ENCODE measurements around the gene DOCK2. TPM values are rescaled to one million over a fixed set of nuclear protein-coding genes. Genes with fewer than 3 reads are reported as not detected.

DOCK2 gene
- total RNA-seq, 6 donors from 2014 or later = 46.7 to 150 (median 73.8) TPM

DNA sequence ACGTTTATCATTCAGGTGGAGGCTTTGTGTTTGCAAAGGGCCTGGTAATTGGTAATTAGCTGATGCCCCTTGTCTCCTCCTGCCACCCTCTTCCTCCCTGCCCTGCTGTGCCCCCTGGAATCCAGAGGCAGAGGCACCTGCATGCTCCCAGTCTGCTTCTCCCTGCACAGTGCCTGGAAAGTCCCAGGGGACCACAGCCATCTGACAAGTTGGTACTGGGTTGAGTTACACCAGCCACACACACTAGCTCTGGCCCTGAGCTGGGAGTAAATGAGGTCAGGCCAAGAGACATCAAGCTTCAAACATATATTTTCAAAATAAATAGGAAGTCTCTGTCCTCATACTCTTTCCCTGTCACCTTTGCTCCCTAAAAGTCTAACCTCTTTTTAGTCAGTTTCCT is 286.9 kb downstream of the DOCK2 start:
- TF ChIP-seq EP300 (IDR thresholded peaks at IDR 0.05) (no peak), POLR2AphosphoS5 (IDR thresholded peaks at IDR 0.05) (no peak), POLR2A (IDR thresholded peaks at IDR 0.05) (no peak)
- TF ChIP-seq, protein P1, sequence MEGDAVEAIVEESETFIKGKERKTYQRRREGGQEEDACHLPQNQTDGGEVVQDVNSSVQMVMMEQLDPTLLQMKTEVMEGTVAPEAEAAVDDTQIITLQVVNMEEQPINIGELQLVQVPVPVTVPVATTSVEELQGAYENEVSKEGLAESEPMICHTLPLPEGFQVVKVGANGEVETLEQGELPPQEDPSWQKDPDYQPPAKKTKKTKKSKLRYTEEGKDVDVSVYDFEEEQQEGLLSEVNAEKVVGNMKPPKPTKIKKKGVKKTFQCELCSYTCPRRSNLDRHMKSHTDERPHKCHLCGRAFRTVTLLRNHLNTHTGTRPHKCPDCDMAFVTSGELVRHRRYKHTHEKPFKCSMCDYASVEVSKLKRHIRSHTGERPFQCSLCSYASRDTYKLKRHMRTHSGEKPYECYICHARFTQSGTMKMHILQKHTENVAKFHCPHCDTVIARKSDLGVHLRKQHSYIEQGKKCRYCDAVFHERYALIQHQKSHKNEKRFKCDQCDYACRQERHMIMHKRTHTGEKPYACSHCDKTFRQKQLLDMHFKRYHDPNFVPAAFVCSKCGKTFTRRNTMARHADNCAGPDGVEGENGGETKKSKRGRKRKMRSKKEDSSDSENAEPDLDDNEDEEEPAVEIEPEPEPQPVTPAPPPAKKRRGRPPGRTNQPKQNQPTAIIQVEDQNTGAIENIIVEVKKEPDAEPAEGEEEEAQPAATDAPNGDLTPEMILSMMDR (IDR thresholded peaks at IDR 0.05) = no peak
- no peak overlapping the region for H3K27ac ChIP-seq
- 88 to 93% methylated on average over 1 of the region's 1 CpG for WGBS, 2 donors

DNA sequence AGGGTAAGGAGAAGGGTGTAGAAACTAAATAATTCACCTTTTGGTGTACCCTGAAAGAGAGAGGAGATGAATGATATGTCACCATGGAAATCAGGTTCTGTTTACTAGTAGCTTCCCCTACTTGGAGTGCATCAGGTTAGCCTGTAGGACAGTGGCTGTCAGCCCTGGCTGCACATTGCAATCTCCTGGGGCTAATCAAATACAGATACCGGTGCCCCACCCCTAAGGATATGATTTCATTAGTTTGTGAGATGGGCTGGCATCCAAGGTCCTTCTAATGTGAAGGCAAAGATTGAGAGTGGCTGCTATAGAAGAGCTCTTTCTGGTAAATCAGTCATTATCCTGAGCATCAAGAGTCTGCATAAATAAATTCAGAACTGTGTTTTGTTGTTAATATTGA is 296.1 kb downstream of the DOCK2 start:
- 17 to 35% methylated on average over 1 of the region's 1 CpG for WGBS, 2 donors
- no peak overlapping the region for H3K27ac ChIP-seq
- TF ChIP-seq POLR2AphosphoS5 (IDR thresholded peaks at IDR 0.05) (no peak), EP300 (IDR thresholded peaks at IDR 0.05) (no peak), POLR2A (IDR thresholded peaks at IDR 0.05) (no peak)
- TF ChIP-seq, protein P1 (IDR thresholded peaks at IDR 0.05) = no peak
- DNase-seq (no peak), ATAC-seq (ENCODE audit: low FRiP score in 2 of 2) (no peak)
- H3K36me3 ChIP-seq = no peaks in the 10 kb centered on the region
- no peaks in the 10 kb centered on the region for H3K27me3 ChIP-seq
- no peak overlapping the region for H3K4me3 ChIP-seq
- no peaks in the 10 kb centered on the region for H3K9me3 ChIP-seq
- no peaks in the 10 kb centered on the region for H3K4me1 ChIP-seq

More for the DNA sequence above, 286.9 kb downstream of the DOCK2 start:
- H3K27me3 ChIP-seq = no peaks in the 10 kb centered on the region
- H3K4me1 ChIP-seq = no peaks in the 10 kb centered on the region
- no peak overlapping the region for H3K4me3 ChIP-seq
- DNase-seq (no peak), ATAC-seq (ENCODE audit: low FRiP score in 2 of 2) (no peak)
- no peaks in the 10 kb centered on the region for H3K36me3 ChIP-seq
- H3K9me3 ChIP-seq = no peaks in the 10 kb centered on the region

DNA sequence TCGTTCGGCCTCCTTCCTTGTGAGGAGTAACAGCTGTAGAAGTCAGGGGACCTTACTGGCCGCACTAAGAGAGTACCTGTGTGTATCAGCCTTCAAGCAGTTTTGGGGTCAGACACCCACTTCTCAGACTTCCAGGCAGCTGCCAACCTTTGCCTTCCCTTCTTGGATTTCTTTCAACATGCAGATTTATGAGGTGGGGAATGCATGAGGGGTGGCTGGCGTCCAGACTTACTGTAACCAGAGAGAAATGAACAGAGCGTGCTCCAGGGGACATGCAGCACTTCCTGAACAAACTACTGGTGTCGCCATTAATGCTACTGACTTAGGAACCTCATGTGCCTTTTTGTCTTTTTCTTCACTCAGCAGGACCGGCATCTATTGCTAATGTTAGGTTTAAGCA is 296.5 kb downstream of the DOCK2 start:
- DNase-seq = no peak
- Histone ChIP-seq H3K27me3 (no peaks in the 10 kb centered on the region), H3K27ac (no peak overlapping the region)

DNA sequence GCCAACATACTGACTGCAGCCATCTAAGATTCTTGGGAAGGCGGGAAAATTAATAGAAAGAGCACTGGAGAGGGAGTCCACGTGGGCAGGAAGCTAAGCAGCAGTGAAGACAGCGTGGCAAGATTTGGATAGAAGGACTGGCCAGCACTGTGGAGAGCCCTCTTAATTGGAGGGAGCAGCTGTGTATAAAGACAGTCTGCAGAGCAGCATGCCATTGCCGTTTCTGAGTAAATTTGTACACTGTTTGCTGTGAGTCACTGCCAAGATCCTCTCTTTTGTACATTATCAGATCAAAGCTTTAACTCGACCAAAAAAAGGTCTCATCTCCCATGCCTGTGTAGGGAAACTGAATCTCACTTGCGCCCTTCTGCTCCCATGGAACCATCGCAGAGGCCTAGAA is 297.9 kb downstream of the DOCK2 start:
- no peaks in the 10 kb centered on the region for H3K4me1 ChIP-seq
- TF ChIP-seq, protein P1 (IDR thresholded peaks at IDR 0.05) = no peak
- no peak for TF ChIP-seq EP300 (IDR thresholded peaks at IDR 0.05)
- TF ChIP-seq POLR2A (IDR thresholded peaks at IDR 0.05) = no peak
- no peak for TF ChIP-seq POLR2AphosphoS5 (IDR thresholded peaks at IDR 0.05)
- H3K36me3 ChIP-seq = no peaks in the 10 kb centered on the region
- H3K27ac ChIP-seq = no peak overlapping the region
- no peaks in the 10 kb centered on the region for H3K9me3 ChIP-seq
- DNase-seq (no peak), ATAC-seq (ENCODE audit: low FRiP score in 2 of 2) (no peak)
- WGBS, 2 donors = 77 to 78% methylated on average over 7 of the region's 7 CpGs
- no peaks in the 10 kb centered on the region for H3K27me3 ChIP-seq
- no peak overlapping the region for H3K4me3 ChIP-seq

More for the DNA sequence above, 296.5 kb downstream of the DOCK2 start:
- WGBS, 2 donors = 52 to 63% methylated on average over 7 of the region's 7 CpGs
- no peaks in the 10 kb centered on the region for H3K4me1 ChIP-seq
- no peaks in the 10 kb centered on the region for H3K36me3 ChIP-seq
- ATAC-seq (ENCODE audit: low FRiP score in 2 of 2) = no peak
- no peak for TF ChIP-seq EP300 (IDR thresholded peaks at IDR 0.05)
- TF ChIP-seq, protein P1 (IDR thresholded peaks at IDR 0.05) = no peak
- no peak for TF ChIP-seq POLR2AphosphoS5 (IDR thresholded peaks at IDR 0.05)
- no peak for TF ChIP-seq POLR2A (IDR thresholded peaks at IDR 0.05)
- no peaks in the 10 kb centered on the region for H3K9me3 ChIP-seq
- no peak overlapping the region for H3K4me3 ChIP-seq

DNA sequence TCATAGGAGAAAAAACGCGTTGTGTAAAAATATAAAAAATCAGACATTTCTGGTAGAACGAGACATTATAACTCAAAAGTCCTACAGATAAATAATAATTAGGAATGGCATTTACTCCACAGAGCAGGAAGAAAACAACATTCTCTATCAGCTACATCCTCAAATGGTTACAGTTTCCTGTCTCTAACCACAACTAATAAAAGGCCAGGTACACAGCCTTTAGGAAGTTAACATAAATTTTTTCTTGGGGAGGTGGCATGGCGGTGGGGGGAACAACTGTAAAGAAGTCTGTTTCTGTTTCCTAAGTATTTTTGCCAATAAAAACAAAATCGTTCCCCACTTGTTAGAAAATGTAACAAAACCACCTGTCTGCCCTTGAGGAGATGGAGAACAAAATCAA is 298.7 kb downstream of the DOCK2 start:
- ATAC-seq (ENCODE audit: low FRiP score in 2 of 2) = no peak
- Histone ChIP-seq H3K36me3 (no peaks in the 10 kb centered on the region), H3K27ac (no peak overlapping the region), H3K4me3 (no peak overlapping the region), H3K4me1 (no peaks in the 10 kb centered on the region), H3K27me3 (no peaks in the 10 kb centered on the region), H3K9me3 (no peaks in the 10 kb centered on the region)
- TF ChIP-seq, protein P1 (IDR thresholded peaks at IDR 0.05) = no peak
- no peak for DNase-seq
- 56 to 72% methylated on average over 5 of the region's 5 CpGs for WGBS, 2 donors

Data from upper lobe of left lung (tissue), 6 donors.